NCI-H1694 treated with DMSO at 0.1 percent for 48 hours (cell line): ENCODE results near the gene TUSC2.

Source experiments
- DNase-seq: peaks from one replicate; lab custom pipeline; 2025; lab: John Stamatoyannopoulos, UW

Gene TUSC2

GRCh38 chr3:50327943-50328691 is at the start of gene TUSC2:
TUSC2 (minus strand) TSS chr3:50328223; CDS start chr3:50328099, 124 bp downstream.
- DNase-seq, result peak; percentile 61

GRCh38 chr3:50375258-50375931 is 47.4 kb upstream of the TUSC2 start:
- no peak for DNase-seq

GRCh38 chr3:50374363-50375257 is 46.6 kb upstream of the TUSC2 start:
- DNase-seq, result no peak

GRCh38 chr3:50373146-50374051 is 45.4 kb upstream of the TUSC2 start:
- DNase-seq, result no peak

GRCh38 chr3:50372349-50372748 is 44.3 kb upstream of the TUSC2 start:
- no peak for DNase-seq

GRCh38 chr3:50371133-50371685 is 43.2 kb upstream of the TUSC2 start:
- no peak for DNase-seq

- peak; percentile 24 for DNase-seq
Observed at GRCh38 chr3:50370594-50370993, 42.6 kb upstream of the TUSC2 start.

GRCh38 chr3:50369012-50369670 is 41.1 kb upstream of the TUSC2 start:
- DNase-seq, result peak; percentile 11

GRCh38 chr3:50365842-50366220 is 37.8 kb upstream of the TUSC2 start:
- no peak for DNase-seq

GRCh38 chr3:50365080-50365841 is 37.2 kb upstream of the TUSC2 start:
- DNase-seq, result no peak

- DNase-seq, result no peak
Observed at GRCh38 chr3:50364573-50365079, 36.6 kb upstream of the TUSC2 start.

GRCh38 chr3:50359760-50360110 is 31.7 kb upstream of the TUSC2 start:
- DNase-seq, result no peak

GRCh38 chr3:50358911-50359759 is 31.1 kb upstream of the TUSC2 start, which contains the start of gene TMEM115:
TMEM115 (minus strand) TSS chr3:50359521; CDS start chr3:50359063, 458 bp downstream.
- peak; percentile 85 for DNase-seq

GRCh38 chr3:50358355-50358910 is 30.4 kb upstream of the TUSC2 start:
- DNase-seq, result no peak

GRCh38 chr3:50357481-50357880 is 29.5 kb upstream of the TUSC2 start:
- no peak for DNase-seq

GRCh38 chr3:50356553-50356952 is 28.5 kb upstream of the TUSC2 start:
- no peak for DNase-seq

GRCh38 chr3:50355829-50356552 is 28.0 kb upstream of the TUSC2 start:
- DNase-seq, result no peak

- DNase-seq, result no peak
Observed at GRCh38 chr3:50354850-50355249, 26.8 kb upstream of the TUSC2 start.
